Activated CD4-positive, alpha-beta T cell treated with anti-CD3 and anti-CD28 coated beads for 48 hours (primary cell): ENCODE results near the gene NAA40.

ENCODE experiments used
- DNase-seq: peaks from one replicate; pipeline ENCODE4 v3.0.0-alpha.2; 2020

The NAA40 gene

DNA sequence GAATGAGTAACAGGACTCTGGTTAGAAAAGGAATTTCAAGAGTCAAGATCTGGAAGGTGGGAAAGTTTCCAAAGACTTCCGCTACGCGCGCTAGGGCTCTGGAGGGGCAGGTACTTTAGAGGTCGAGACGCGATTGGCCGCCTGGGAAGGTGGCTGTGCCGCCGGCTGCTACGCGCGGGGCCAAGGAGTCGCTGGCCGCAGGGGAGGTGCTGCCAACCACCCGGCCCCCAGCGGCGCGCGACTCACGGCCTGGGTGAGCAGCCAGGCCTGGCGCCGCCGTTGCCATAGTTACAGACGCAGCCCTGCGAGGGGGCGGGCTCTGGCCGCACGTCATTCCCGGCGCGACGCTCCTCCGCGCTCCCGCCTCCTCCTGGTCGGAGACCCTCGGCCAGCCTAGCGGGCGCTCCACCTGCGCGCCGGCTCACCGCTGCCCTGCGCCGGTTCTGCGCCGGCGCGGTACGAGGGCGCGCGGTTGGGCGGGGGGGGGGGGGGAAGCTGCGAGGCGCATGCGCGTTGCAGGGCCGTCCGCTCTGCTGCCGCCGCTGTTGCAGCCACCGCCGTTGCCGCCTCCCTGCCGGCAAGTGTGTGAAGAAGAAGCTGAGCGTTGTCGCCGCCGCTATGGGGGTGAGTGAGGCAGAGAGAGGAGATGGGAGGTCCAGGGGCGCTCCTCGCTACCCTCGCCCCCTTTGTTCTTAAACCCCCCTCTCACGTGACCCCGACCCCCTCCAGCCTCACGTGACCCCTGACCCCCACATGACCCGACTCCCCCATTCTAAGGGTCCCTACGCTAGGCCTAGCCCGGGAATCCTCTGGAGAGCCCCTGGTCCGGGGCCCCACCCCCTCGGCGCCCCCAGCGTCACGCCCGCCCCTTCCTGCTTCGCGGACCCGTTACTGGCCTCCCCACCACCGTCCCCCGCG, at the start of gene NAA40:
NAA40 (plus strand) TSS at position 524 of the 918 bp plus-strand sequence; CDS start at position 619, 95 bp downstream.
- peak; percentile 97 for DNase-seq

GRCh38 chr11:63889344-63889743, 49.5 kb upstream of the NAA40 start:
- no peak for DNase-seq

- DNase-seq, result no peak
These were observed 48.4 kb upstream of the NAA40 start for GRCh38 chr11:63890368-63890767.

GRCh38 chr11:63892228-63892627, 46.6 kb upstream of the NAA40 start:
- no peak for DNase-seq

GRCh38 chr11:63893355-63893754, 45.4 kb upstream of the NAA40 start:
- DNase-seq, result no peak

DNA sequence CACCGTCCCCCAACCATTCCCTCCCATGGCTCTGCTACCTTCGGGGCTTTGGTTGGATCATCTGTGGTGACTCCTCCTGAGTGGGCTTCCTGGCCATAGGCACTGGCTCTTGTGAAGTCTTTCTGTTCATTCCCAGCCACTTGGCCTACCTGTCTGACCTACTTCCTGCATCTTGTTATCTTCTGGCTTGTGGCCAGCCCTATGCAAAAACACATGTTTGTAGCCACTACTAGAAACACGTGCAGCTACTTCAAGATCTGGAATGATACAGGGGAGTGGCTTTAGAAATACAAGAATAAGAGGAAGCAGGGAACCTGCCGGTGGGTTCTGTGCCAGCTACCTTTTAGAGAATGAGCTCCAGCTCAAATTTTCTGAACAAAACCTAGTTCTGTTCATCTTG, 42.7 kb upstream of the NAA40 start:
- no peak for DNase-seq

DNA sequence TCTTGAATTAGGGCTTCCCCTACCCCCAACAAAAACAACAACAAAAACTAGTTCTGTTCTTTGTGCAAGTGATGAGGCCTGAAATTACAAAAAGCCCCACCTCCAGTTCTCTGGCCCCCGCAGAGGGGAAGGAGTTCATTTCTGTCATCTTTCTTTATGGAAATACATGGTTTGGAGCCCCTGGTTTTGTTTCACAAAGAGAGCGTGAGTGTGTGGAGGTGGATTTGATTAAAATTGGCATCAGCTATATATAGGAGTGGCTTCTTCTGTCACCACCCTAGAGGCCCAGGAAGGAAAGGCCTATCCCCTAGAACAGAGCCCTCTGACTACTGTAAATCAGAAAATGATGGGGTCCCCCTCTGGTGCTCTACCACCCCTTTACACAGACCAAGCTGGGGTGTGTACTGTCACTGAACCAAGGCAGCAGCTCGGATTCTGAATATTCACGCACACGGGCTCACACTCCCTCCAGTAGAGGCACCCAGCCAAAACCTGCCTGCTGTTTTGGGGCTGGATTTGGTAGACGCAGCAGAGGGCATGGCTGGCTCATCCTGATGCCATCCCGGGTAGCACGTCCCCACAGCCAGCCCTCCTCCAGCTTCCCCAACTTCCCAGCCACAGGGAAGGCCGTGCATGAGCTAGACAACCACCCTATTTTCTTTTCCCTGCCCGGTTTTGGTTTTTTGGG, 41.2 kb upstream of the NAA40 start:
- DNase-seq, result no peak

DNA sequence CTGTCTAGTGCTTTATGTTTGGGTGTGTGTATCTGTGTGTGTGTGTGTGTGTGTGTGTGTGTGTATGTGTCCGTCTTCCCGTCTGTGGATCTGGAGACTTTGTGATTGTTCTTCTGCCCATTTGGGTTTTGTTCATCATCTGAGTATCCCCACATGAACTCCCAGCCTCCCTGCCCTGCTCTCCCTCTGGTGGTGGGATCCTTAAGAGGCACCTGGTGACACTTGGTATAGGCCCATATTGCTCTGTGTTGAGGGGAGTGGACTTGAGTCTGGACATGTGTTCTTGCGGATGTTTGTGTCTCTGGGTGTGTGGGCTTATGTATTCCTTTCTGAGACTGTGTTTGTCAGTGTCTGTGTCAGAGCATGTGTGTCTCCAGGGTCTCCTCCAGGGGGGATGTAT, 37.1 kb upstream of the NAA40 start:
- no peak for DNase-seq

DNA sequence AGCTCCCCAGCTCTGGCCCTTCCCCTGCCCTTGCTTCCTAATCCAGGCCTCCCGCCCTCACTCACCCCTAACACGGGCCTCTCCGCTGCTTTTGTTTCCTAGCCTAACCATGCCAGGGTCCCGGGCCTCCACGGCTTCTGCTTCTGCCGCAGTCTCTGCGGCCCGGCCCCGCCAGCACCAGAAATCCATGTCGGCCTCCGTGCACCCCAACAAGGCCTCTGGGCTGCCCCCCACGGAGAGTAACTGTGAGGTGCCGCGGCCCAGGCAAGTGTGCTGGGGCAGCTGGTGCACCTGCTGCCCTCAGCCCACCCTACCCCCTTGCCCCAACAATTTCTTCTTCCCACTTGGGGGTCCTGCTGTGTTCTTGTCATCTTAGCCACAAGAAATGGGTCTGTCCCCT, 34.9 kb upstream of the NAA40 start:
- no peak for DNase-seq

GRCh38 chr11:63904743-63905142, 34.1 kb upstream of the NAA40 start:
- DNase-seq, result no peak

GRCh38 chr11:63905179-63905578, 33.6 kb upstream of the NAA40 start:
- DNase-seq, result no peak

DNA sequence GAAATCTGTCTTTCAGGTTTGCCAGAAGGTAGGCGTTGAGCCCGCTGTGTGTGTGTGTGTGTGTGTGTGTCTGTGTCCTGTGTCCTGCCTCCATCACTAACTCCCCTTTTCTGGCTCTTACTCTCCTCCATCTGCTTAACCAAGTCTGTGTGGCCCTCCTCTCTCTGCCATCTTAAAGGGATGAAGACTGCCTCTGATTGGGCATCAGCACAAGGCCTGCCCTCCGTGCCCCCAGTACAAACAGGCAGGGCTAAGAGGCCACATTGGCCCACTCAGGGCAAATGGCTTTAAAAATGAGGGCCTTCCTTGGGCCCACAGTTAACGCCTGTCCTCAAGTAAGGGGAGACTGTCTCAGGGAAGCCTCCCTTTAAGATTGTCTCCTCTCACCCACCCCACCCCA, 32.7 kb upstream of the NAA40 start:
- DNase-seq, result no peak

DNA sequence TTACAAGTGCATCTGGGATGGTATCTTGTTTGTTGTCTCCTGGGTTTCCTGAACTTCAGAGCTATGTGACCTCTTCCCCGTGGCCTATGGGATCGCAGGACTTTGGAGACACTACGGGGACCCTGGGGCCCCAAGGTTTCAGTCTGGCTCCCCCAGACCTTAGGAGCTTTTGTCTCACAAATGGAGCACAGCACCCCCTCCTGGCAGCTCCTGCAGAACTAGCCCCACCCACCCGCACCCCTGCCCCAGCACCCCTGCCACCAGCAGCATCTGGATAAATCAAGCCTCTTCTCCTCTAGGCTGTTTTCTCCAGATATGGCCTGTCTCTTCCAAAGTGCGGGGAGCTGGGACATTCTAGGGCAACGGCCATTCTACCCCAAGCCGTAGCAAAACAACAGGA, 32.2 kb upstream of the NAA40 start:
- peak; percentile 64 for DNase-seq

DNA sequence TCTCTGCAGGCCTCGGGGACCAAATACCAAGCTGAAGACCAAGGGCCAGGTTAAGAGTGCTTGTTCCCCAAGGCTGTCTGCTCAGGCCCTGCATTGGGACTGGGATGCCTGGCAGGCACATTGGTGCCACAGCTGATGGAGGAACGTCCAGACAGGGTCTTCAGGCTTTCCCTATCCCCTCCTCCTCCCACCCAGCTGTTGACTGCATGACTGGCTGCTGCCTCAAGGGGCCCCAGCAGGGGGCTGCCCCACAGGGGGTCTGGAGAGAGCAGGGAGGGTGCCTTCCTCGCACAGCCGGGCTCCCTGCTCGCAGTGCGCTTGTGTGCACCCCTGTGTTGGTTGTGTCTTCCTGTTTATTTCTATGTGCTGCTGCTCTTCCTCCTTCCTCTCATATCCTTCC, 31.7 kb upstream of the NAA40 start:
- DNase-seq, result no peak

DNA sequence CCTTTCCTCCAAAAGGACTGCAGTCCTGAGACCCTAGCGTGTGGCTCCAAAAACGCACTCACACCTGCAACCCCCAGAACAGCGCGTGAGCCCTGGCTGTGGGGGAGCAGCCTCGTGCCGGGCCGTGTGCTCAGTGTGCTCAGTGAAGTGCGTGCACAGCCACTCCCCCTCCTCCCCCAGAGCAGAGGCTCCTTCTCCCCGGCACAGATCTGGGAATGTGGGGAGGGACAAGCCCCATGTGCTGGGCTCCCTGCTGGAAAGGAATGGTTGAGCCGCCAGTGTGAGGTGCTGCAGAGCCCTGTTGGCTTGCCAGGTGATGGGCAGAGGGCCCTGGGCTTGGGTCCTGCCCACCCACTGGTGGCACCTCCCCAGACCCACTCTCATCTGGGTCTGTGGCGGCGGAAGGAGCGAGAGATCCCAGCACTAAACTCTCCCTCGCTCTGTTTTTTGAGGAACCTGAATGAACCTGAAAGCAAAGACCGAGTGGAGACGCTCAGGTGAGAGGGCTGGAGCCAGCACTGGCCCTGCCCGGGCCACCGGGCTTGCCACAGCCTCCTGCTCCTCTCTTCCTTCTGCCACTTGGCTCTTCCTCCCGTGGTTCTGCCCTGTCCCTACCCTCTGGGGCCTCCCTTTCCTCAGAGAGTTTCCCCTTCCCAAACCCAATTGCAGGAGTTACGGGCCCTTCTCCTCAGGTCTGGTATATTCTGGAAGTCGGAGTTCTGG, 30.8 kb upstream of the NAA40 start:
- DNase-seq, result no peak

DNA sequence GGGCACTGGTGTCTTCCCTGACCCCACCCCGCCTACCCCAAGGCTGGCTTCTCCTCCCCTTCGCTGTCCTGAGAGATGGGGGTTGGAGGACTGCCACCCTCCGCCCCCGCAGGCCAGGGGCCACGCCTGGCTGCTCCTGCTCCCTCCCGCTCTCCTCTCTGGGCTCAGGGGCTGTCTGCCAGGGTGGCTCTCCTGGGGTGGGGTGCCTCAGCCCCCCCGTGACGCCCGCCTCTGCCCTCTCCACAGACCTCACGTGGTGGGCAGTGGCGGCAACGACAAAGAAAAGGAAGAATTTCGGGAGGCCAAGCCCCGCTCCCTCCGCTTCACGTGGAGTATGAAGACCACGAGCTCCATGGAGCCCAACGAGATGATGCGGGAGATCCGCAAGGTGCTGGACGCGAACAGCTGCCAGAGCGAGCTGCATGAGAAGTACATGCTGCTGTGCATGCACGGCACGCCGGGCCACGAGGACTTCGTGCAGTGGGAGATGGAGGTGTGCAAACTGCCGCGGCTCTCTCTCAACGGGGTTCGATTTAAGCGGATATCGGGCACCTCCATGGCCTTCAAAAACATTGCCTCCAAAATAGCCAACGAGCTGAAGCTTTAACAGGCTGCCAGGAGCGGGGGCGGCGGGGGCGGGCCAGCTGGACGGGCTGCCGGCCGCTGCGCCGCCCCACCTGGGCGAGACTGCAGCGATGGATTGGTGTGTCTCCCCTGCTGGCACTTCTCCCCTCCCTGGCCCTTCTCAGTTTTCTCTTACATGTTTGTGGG, 30.0 kb upstream of the NAA40 start:
- no peak for DNase-seq

DNA sequence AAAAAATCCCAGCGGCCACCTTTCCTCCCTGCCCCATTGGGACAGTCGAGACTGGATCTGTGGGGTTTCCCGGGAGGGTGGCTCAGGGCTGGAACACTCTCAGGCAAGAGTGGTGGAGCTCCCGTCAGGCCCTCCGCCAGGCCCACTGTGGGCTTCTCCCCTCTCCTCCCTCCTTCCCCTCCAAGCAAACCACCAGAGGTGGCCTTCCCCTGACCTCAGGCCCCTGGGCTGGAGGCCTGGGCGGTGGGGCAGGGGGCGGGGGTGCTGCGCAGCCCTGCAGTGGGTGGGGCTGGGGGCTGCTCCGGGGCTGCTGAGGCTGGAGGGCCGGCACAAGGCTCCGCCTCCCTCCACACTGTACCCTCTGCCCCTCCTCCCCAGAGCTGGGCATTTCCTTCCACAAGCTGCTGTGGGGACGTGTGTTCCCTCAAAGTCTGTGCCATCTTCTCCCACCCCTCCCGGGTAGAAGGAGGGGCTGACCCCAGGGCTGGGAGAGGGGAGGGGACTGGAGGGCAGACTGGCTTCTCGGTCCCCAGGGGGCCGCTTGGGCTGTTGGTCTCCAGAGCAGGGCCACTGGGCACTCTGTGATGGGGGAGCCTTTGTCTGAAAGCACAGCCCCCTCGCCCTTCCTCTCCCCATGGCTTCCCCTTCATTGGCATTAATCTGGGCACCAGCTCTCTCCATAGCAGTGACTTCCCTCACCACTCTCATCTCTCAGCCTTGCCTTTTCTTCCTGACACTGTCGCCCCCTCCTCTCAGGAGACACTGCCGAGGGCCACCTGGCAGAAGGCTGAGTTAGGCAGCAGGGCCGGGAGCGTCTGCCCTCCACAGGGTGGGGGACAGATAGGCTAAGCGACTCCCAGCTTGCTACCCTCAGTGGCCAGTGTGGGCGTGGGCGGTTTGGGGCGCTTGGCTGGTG, 29.0 kb upstream of the NAA40 start:
- DNase-seq, result no peak

GRCh38 chr11:63910675-63911074, 28.1 kb upstream of the NAA40 start:
- no peak for DNase-seq

DNA sequence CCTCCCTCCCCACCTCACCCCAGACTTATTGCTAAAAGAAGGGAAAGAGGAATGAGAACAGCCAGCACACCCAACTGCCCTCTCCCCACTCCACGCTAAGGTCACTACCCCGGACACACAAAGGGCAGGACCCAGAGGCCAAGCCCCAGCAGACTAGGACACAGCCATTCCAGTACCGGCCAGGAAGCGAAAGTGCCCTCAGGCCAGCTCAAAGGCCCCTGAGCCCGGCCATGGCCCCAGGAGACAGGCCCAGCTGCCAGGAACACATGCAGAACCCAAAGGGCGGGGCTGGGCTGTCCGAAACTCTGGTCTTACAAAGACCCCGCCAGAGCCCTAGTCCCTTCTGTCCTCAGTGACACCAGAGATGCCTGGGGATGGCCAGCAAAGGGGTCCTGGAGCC, 27.4 kb upstream of the NAA40 start:
- DNase-seq, result no peak

DNA sequence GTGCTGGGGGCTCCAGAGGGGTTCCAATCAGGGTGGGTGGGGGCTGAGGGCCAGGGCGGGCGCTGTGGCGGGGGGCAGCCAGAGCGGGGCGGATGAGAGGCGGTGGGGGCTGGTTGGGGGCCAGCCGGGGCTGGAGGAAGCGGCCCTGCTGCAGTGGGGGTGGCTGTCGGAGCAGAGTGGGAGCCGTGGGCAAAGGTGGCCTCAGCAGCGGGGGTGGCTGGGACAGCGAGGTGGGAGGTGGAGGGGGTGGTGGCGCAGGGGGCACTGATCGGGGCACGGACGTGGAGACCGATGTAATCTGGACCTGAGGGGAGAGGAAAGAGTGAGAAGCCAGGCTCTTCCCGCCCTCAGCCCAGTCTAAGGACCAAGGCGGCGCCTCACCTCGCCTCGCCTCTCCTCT, 26.9 kb upstream of the NAA40 start:
- DNase-seq, result no peak

- DNase-seq, result no peak
These were observed 26.1 kb upstream of the NAA40 start for GRCh38 chr11:63912678-63913077.
